HT1080 (cell line): ENCODE measurements around the gene CGB7. TPM values are rescaled to one million over a fixed set of nuclear protein-coding genes. Genes with fewer than 3 reads are reported as not detected.
"Not testable (repeated sequence)": the region's sequence is repeated elsewhere in the genome, so short reads cannot be mapped to it uniquely, and the experiment has no call there.

Experiments used
- DNase-seq: peaks from one replicate; pipeline ENCODE4 v3.0.0-alpha.2; 2015; ENCODE audit warnings: low read depth
- total RNA-seq: library from RNA; depleted of rRNA; stranded (reverse); fragments of >200 nt; shearing (Covaris generic); gene quantifications from 2 replicates; pipeline ENCODE4 v1.2.3, GENCODE V29; 2014

CGB7 gene
- total RNA-seq, 1 experiment from 2014 or later, result 0.61 TPM

DNA sequence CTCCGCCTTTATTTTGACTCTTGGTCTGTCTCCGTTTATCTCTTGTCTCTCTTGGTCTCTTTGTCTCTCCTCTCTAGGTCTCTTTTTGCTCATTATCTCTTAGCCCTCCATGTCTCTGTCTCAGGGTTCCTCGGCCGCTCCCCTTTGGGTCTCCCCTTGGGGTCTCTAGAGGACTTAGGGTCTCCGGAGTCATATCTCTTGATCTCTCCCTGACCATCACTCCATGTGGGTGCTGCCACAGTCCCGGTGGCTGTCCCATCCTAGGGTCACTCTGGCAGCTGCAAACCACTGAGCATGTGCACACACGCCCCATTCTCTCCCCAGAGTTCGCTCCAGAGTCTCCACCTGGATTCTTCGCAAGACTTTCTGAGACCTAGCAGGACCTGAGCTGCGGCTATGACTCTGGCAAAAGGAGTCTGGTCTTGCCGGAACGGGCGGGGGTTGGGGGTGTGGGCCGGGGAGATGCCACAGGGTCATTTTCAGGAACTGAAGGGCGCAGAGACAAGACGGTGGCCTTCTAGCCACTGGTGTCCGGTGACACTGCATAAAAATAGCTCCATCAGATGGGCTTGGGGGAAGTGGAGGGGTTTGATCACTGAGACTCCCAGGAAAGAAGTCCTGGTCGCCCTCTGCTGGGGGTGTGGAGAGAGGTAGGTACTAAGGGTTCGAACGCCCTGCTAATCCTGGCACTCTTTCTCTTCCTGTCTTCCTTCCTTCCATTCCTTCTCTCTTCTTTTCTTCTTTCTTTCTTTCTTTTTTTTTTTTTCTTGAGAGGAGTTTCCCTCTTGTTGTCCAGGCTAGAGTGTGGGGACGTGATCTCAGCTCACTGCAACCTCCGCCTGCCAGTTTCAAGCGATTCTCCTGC, 16.2 kb upstream of the CGB7 start:
- peak; percentile 26 for DNase-seq

DNA sequence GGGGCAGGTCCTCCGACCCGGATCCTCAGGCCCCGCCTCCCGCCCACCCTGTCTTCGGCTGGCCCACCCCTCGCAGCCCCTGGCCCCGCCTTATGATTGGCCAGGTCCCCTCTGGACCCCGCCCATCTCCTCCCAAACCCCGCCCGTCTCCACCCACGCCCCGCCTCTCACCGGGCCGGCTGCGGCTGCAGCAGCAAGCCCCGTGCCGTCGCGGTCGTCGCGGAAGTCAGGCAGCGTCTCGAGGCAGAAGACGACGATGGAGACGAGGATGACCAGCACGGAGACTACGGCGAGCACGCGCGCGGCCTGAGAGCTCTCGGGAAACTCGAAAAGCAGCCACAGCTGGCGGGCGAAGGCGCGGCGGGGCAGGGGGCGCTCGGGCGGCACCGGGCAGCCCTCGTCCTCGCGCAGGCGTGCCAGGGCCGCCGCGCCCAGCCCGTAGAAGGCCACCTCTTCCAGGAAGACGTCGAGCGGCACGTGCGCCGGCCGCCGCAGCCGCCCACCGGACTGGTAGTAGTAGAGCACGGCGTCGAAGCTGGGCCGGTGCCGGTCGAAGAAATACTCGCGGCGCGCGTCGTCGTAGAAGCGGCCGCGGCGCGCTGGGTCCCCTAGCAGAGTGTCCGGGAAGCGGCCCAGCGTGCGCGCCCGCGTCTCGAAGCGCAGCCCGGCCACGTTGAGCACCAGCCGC, 14.5 kb upstream of the CGB7 start:
- DNase-seq, result no peak

DNA sequence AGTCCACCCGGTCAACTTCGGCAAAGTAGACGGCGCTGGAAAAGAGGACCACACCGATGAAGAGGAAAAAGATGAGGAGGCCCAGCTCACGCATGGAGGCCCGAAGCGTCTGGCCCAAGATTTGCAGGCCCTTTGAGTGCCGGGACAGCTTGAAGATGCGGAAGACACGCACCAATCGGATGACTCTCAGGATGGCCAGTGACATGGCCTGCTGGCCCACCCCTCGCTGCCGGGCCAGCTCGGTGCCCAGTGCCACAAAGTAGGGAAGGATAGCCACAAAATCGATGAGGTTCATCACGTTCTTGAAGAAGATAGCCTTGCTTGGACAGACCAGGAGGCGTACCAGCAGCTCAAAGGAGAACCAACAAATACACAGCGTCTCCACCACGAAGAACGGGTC, 12.9 kb upstream of the CGB7 start:
- DNase-seq, result no peak

DNA sequence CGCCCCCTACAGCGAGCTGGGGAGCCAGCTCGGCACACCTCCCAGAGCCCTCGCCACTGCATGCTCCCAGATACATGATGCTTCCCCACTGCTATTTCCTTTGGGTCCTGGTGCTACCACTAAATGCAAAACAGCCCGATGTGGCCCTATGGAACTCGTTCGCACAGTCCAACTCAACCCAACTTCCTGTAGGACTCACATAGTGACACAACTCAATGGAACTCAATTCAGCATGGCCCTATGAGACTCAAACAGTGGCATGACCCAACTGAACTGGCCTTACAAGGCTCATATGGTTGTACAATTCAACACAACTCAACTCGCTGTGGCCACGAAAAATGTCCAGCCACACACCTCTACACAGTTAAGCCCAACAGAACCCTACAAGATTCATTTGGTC, 11.5 kb upstream of the CGB7 start:
- DNase-seq, result no peak

DNA sequence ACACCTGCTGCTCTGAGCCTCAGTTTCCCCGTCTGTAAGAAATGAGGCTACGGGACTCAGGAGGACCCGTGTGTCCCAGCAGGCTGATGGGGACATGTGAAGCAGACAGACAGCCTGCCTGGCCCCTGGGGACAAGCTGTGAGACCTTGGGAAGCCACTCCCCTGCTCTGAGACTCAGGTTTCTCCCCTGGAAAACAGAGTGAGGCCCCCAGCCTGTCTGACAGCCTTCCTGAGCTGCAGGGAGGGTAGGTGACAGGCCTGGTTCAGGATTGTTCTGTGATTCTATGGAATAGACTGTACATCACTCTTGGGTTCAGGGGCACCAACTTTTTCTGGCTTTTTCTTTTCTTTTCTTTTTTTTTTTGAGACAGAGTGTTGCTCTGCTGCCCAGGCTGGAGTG, 10.0 kb upstream of the CGB7 start:
- DNase-seq, result no peak

DNA sequence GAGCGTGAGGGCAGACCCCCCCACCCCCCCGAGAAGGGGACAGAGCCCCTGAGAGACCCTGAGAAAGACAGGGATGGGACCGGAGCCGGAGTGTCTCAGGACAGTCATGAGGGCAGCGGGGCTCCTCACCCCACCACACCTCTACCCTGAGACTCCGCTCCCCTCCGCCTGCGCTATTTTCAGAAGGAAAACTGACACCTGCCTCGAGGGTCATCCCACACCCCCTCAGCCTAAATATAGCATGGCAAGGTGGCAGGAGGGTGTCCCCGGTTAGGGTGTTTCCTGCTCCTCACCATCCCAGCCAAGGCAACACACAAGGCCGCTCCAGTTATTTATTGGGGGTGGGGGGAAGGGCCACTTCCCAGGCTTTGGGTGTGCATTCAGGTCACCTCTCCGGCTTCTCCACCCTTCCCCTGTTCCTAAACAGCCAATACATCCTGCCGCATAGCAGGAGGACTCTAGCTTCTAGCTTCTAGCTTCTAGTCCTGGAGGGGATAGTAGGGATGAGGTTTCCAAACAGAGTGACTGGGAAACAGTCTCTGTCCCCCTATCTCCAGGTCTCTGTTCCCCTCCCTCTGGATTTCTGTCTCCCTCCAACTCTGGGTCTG, 8.5 kb upstream of the CGB7 start:
- no peak for DNase-seq

DNA sequence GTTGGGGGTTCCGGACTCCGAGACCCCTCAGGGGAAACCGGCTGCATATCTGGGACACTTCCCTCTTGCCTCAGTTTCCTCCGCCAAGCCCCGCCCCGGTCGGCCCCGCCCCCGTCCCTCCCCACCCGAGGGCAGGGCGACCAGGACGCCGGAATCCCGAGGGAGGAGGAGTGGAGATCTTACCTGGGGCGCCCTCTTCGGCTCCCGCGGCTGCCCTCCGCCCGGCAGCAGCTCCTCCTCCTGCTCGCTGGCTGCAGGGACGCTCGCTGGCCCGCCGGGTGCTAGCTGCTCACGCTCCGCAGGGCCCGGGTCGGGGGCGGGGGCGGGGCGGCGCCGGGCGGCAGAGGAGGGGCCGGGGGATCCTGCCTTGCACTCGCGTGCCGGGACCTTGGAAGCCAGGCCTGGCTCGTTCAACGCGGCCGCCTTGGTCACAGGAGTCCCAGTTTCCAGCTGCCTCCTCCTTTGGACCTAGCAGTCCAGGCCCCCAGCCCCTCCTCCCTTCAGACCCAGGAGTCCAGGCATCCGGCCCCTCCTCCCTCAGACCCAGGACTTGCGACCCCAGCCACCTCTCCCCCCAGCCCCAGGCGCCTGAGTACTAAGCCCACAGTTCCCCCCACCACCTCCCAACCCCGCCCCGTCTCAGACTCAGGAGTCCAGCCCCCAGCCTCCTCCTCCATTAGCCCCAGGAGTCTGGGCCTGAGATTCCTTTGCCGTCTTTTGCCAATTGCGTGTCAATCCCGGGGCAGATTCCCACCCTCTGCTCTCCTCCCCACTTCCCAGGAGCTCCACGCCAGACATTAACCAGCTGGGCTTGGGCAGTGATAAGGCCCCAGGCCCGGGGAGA, 7.4 kb upstream of the CGB7 start, which contains the start of gene NTF4:
Gene NTF4, minus strand, starts transcription at position 51 of the 844 bp plus-strand sequence. CDS start 2,821 bp downstream, outside the sequence.
- DNase-seq, result no peak

DNA sequence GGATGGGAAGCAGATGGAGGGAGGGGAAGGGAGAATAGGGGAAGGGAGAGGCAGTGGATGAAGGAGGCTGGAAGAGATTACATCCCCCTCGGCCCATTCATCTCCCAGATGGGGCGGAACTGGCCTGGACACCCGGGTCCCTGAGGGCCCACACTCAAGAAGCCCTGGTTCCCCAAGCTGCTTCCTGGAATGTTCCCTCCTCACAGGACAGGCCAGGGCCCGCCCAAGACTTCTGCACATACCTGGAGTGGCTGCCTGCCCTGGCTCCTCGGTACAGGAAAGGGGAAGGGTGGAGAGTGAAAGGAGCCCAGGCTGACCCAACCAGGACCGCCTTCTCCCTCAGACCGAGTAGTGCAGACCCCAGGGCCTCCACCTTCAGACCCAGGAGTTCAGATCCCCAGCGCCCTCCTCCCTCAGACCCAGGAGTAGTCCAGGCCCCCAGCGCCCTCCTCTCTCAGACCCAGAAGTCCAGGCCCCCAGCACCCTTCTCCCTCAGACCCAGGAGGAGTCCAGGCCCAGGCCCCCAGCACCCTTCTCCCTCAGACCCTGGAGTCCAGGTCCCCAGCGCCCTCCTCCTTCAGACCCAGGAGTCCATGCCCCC, 6.6 kb upstream of the CGB7 start:
- no peak for DNase-seq

DNA sequence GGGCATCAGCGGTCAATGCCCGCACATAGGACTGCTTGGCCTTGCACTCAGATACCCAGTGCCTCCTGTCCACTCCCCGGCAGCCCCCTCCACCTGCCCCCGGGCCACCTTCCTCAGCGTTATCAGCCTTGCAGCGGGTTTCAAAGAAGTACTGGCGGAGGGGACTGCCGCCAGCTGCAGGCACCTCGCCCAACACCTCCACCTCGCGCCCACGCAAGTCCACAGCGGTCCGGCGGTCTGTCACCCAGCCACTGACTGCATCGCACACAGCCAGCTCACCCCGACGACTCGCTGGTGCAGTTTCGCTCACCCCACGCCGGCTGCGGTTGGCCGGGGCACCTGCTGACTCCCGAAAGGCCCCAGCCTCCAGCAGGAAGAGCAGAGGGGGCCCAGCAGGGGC, 3.9 kb upstream of the CGB7 start:
- no peak for DNase-seq

DNA sequence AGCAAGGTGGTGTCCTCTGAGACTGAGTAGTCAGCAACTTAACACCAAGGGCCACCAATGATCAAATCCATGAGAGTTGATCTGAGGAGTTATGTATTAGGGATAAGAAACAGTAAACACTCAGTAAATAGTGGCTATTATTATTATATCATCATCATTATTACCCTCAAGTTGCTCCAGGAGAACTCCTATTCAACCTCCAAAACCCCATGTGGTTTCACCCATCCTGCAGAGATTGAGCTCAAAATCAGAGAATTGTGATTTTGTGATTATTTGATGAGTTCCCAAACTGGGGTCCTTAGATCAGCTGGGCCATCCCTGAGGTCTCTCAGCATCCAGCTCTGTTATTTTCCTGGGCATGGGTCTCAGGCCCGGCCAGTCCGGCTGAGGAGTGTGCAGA, 3.5 kb upstream of the CGB7 start:
- no peak for DNase-seq

DNA sequence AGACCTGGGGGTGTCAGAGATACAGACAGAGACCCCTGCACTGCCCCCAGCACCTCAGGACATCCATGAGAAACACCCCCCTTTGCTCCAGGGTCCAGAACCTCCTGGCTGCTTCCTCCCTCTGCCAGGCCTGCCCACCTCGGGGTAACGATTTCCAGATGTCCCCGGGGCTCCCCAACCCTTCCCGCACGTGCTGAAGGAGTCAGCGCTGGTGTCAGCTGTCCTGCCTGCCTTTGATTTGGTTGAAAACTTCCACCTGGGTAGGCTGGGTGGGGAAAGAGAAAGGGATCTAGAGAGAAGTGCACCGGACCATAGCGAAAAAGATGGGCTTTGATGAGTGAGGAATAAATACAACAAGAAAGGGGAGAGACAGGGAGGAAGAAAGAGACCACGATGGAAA, 1.5 kb upstream of the CGB7 start:
- DNase-seq, result no peak

DNA sequence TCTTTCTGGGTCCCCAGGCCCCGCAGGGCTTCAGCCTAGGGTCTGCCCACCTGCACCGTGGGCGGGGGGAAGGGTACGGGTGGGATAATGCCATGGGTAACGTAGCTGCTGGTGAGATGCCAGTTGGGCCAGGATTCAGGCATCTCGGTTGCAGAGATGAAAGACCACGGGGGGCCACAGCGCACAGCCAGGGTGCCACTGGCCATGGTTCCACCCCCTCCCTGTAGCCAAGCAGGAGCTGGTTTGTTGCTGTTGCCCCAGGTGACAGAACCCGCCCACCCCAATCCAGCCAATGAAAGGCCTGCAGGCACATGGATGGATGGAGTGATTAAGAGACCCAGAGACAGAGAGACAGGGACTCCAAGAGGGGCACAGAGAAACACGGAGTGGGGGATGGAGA, 1.0 kb upstream of the CGB7 start:
- DNase-seq, result no peak

DNA sequence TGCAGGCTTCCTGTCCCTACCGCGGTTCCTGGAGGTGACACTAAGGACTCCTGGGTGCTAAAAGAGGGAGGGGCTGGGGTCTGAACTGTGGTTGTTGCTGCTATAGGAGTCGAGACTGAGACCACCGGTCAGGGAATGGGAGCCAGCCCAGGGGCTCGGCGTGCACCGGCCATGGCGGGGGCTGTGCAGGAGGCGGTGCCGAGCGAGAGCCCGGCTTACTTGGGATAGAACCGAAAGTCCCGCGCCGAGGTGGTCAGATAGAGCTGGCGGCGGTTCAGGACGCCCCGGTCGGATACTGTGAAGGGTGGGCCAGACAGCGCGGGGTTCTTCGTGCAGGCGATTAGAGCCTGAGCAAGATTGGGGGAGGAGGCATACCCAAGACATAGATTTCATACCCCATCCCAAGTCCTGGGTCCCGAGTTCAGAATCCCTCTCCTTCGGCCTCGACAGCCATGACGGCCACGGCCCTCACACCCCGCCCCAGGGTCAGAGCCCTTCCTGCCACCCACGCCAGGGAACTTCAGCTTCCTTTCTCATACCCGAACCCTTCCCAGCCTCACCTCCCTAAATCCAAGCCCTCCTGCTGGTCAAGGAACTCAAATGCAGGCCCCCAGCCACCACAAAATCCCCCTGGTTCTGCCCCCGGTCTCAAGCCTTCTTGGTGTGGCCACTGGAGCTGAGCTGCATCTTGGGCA, 500 bp downstream of the CGB7 start:
- not testable (repeated sequence) for DNase-seq

DNA sequence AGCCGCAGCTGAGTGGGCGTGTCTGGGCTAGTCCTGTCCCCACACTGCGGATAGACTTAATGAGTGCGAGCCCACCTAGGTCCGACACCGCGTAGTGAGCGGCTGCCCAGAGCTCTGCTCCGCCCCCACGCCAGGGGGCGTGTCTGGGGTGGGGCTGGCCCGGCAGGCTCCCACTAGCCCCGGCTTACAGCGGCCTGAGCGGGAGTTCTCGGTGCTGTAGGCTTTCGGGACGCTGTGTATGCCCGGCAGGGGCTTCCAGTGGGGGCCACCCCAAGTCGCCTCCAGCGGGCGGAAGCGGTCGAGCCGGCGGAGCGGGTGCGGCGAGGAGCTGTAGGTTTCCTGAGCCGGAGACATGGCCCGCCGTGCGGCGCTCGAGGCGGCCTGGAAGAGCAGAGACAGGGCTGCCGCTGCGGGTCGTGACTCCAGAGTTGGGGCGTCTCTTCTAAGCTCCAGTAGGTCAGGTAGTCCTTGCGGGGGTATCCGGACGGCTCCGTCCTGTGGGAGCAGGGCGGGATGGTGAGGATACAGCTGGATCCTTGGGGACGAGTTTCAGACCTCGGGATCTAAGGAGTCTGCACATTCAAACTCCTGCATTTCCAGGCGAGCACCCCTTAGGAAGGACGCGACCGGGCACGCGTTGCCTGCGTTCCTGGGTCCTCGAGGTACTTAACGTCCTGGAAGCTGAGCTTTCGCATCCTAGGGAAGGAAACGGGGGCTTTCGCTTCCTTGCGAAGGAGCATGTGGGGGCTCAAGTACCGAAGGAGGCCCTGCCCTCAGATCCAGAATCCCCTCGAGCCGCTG, 1.2 kb downstream of the CGB7 start:
- DNase-seq, result peak; percentile 58

DNA sequence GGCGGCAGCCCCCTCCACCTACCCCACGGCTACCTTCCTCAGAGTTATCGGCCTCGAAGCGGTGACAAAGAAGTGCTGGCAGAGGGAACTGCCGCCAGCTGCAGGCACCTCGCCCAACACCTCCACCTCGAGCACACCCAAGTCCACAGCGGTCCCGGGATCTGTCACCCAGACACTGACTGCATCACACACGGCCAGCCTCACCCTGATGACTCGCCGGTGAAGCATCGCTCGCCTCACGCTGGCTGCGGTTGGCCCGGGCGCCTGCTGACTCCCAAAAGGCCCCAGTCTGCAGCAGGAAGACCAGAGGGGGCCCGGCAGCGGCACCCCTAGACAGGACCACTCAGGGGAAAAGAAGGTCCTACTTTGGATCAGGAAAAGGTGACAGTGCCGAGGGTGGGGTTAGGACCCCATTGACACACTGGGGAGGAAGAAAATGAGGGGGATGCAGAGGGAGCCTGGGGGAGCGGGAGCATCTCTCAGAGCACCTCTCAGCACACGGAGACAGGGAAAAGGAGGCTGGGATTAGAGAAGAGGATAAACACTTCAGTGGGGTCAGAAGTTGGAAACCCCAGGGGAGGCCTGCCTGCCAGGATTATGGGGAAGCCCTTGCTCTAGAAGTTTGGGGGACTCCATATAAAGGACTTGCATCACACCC, 7.0 kb downstream of the CGB7 start:
- peak; percentile 87 for DNase-seq

DNA sequence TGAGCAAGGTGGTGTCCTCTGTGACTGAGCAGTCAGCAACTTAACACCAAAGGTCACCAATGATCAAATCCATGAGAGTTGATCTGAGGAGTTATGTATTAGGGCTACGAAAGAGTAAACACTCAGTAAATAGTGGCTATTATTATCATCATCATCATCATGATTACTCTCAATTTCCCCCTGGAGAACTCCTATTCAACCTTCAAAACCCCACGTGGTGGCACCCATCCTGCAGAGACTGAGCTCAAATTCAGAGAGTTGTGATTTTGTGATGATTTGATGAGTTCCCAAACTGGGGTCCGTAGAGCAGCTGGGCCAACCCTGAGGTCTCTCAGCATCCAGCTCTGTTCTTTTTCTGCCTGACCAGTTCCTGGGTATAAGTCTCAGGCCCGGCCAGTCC, 7.7 kb downstream of the CGB7 start:
- not testable (repeated sequence) for DNase-seq

DNA sequence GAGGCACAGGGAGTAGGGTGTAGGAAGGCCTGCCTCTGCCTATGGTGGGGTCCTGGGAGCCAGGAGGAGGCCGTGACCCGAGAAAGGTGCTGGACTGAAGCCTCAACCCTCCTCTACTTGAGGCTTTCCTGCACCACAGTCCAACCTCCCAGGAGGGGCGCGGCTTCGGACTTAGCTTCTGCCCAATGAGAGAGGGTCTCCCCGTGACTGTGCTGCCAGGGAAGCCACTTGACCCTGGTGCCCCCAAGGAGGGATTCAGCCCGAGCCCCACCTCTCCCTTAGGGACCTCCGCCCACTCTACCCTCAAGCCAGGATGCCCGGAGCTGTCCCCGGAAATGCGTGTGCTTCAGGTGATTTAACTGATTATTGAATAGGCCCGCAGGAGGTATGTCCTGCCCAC, 8.5 kb downstream of the CGB7 start, which contains the start of gene CGB8:
Gene CGB8, minus strand, starts transcription at position 101 of the 400 bp plus-strand sequence. CDS start 372 bp downstream, outside the sequence.
- DNase-seq, result not testable (repeated sequence)

DNA sequence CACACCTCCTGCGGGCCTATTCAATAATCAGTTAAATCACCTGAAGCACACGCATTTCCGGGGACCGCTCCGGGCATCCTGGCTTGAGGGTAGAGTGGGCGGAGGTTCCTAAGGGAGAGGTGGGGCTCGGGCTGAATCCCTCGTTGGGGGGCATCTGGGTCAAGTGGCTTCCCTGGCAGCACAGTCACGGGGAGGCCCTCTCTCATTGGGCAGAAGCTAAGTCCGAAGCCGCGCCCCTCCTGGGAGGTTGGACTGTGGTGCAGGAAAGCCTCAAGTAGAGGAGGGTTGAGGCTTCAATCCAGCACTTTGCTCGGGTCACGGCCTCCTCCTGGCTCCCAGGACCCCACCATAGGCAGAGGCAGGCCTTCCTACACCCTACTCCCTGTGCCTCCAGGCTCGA, 14.0 kb downstream of the CGB7 start, which contains the start of gene CGB5:
Gene CGB5, plus strand, starts transcription at position 301 of the 400 bp plus-strand sequence. CDS start 362 bp downstream, outside the sequence.
- DNase-seq, result not testable (repeated sequence)

DNA sequence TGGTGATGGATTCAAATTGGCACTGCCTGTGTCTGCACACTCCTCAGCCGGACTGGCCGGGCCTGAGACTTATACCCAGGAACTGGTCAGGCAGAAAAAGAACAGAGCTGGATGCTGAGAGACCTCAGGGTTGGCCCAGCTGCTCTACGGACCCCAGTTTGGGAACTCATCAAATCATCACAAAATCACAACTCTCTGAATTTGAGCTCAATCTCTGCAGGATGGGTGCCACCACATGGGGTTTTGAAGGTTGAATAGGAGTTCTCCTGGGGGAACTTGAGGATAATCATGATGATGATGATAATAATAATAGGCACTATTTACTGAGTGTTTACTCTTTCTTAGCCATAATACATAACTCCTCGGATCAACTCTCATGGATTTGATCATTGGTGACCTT, 14.9 kb downstream of the CGB7 start:
- not testable (repeated sequence) for DNase-seq
